Liver (tissue), 3 donors: Measurements from ENCODE around the gene AMBRA1.

Experiments used
- EGR1 ChIP-seq, 2 donors: IDR thresholded peaks; 2 replicates each; pipeline ENCODE4 v1.6.1; 2016 to 2018; ENCODE audit warnings: antibody characterized with exemption in 2 of 2, low read depth in 2 of 2
- FOXA1 ChIP-seq: IDR thresholded peaks from 2 replicates; pipeline ENCODE4 v1.6.1; 2016; ENCODE audit warnings: antibody characterized with exemption
- NR2F2 ChIP-seq: IDR thresholded peaks from 2 replicates; pipeline ENCODE4 v1.6.1; 2016; ENCODE audit warnings: antibody characterized with exemption
- RAD21 ChIP-seq, 2 donors: IDR thresholded peaks; 2 replicates each; pipeline ENCODE4 v1.6.1; 2016; ENCODE audit warnings: antibody characterized with exemption in 2 of 2, mild to moderate bottlenecking in 2 of 2
- SP1 ChIP-seq: IDR thresholded peaks from 2 replicates; pipeline ENCODE4 v1.6.1; 2018; ENCODE audit warnings: antibody characterized with exemption, mild to moderate bottlenecking
- YY1 ChIP-seq: IDR thresholded peaks from 2 replicates; pipeline ENCODE4 v1.6.1; 2016; ENCODE audit warnings: antibody characterized with exemption, mild to moderate bottlenecking
- TF ChIP-seq, protein P1 (sequence below): IDR thresholded peaks from 2 replicates; pipeline ENCODE4 v1.6.1; 2016; ENCODE audit warnings: antibody characterized with exemption
- TF ChIP-seq, protein P2 (sequence below): fragments of 150-350 bp; IDR thresholded peaks from 2 replicates; pipeline ENCODE4 v1.5.1; 2017; ENCODE audit warnings: improper control_type of control experiment, low read depth, low read length; ENCODE audit not compliant: missing input control
- TF ChIP-seq, protein P3 (sequence below): IDR thresholded peaks from 2 replicates; pipeline ENCODE4 v1.6.1; 2016; ENCODE audit warnings: antibody characterized with exemption, mild to moderate bottlenecking
- TF ChIP-seq, protein P4 (sequence below): IDR thresholded peaks from 2 replicates; pipeline ENCODE4 v1.6.1; 2016; ENCODE audit warnings: antibody characterized with exemption
- donor health status: healthy.
- donor health status: healthy.

DNA sequence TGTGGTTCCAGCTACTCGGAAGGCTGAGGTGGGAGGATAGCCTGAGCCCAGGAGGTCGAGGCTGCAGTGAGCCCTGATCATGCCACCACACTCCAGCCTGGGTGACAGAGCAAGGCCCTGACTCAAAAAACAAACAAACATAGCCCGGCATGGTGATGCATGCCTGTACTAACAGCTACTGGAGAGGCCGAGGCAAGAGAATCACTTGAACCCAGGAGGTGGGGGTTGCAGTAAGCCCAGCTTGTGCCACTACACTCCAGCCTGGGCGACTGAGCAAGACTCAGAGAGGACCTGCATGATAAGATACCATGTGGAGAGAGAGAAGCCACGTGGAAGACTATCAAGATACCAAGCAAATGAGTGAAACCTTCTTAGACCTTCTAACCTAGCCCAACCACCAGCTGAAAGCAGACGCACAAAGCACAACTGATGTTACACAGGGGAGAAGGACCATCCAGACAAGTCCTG lies 36.1 kb downstream of the AMBRA1 start:
- TF ChIP-seq, protein P1, sequence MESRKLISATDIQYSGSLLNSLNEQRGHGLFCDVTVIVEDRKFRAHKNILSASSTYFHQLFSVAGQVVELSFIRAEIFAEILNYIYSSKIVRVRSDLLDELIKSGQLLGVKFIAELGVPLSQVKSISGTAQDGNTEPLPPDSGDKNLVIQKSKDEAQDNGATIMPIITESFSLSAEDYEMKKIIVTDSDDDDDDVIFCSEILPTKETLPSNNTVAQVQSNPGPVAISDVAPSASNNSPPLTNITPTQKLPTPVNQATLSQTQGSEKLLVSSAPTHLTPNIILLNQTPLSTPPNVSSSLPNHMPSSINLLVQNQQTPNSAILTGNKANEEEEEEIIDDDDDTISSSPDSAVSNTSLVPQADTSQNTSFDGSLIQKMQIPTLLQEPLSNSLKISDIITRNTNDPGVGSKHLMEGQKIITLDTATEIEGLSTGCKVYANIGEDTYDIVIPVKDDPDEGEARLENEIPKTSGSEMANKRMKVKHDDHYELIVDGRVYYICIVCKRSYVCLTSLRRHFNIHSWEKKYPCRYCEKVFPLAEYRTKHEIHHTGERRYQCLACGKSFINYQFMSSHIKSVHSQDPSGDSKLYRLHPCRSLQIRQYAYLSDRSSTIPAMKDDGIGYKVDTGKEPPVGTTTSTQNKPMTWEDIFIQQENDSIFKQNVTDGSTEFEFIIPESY, result no peak
- TF ChIP-seq, protein P2, sequence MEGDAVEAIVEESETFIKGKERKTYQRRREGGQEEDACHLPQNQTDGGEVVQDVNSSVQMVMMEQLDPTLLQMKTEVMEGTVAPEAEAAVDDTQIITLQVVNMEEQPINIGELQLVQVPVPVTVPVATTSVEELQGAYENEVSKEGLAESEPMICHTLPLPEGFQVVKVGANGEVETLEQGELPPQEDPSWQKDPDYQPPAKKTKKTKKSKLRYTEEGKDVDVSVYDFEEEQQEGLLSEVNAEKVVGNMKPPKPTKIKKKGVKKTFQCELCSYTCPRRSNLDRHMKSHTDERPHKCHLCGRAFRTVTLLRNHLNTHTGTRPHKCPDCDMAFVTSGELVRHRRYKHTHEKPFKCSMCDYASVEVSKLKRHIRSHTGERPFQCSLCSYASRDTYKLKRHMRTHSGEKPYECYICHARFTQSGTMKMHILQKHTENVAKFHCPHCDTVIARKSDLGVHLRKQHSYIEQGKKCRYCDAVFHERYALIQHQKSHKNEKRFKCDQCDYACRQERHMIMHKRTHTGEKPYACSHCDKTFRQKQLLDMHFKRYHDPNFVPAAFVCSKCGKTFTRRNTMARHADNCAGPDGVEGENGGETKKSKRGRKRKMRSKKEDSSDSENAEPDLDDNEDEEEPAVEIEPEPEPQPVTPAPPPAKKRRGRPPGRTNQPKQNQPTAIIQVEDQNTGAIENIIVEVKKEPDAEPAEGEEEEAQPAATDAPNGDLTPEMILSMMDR, result no peak
- TF ChIP-seq, protein P3, sequence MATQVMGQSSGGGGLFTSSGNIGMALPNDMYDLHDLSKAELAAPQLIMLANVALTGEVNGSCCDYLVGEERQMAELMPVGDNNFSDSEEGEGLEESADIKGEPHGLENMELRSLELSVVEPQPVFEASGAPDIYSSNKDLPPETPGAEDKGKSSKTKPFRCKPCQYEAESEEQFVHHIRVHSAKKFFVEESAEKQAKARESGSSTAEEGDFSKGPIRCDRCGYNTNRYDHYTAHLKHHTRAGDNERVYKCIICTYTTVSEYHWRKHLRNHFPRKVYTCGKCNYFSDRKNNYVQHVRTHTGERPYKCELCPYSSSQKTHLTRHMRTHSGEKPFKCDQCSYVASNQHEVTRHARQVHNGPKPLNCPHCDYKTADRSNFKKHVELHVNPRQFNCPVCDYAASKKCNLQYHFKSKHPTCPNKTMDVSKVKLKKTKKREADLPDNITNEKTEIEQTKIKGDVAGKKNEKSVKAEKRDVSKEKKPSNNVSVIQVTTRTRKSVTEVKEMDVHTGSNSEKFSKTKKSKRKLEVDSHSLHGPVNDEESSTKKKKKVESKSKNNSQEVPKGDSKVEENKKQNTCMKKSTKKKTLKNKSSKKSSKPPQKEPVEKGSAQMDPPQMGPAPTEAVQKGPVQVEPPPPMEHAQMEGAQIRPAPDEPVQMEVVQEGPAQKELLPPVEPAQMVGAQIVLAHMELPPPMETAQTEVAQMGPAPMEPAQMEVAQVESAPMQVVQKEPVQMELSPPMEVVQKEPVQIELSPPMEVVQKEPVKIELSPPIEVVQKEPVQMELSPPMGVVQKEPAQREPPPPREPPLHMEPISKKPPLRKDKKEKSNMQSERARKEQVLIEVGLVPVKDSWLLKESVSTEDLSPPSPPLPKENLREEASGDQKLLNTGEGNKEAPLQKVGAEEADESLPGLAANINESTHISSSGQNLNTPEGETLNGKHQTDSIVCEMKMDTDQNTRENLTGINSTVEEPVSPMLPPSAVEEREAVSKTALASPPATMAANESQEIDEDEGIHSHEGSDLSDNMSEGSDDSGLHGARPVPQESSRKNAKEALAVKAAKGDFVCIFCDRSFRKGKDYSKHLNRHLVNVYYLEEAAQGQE, result no peak
- no peak for TF ChIP-seq FOXA1
- no peak for TF ChIP-seq RAD21 (IDR thresholded peaks at IDR 0.05)
- TF ChIP-seq SP1, result no peak
- TF ChIP-seq NR2F2, result no peak
- TF ChIP-seq EGR1 (IDR thresholded peaks at IDR 0.05; ENCODE audit: low read depth in 2 of 2), result no peak
- TF ChIP-seq YY1, result no peak
- TF ChIP-seq, protein P4, sequence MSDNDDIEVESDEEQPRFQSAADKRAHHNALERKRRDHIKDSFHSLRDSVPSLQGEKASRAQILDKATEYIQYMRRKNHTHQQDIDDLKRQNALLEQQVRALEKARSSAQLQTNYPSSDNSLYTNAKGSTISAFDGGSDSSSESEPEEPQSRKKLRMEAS, result no peak
